ENCODE results near the gene STUM.

STUM gene

GRCh38 chr1:226625832-226626576 is 77.4 kb downstream of the STUM start:
- no peaks in the 10 kb centered on the region for H3K36me3 ChIP-seq (replicated peaks)
- no peak for DNase-seq
- no peak overlapping the region for H3K27ac ChIP-seq
- TF ChIP-seq, protein P1, sequence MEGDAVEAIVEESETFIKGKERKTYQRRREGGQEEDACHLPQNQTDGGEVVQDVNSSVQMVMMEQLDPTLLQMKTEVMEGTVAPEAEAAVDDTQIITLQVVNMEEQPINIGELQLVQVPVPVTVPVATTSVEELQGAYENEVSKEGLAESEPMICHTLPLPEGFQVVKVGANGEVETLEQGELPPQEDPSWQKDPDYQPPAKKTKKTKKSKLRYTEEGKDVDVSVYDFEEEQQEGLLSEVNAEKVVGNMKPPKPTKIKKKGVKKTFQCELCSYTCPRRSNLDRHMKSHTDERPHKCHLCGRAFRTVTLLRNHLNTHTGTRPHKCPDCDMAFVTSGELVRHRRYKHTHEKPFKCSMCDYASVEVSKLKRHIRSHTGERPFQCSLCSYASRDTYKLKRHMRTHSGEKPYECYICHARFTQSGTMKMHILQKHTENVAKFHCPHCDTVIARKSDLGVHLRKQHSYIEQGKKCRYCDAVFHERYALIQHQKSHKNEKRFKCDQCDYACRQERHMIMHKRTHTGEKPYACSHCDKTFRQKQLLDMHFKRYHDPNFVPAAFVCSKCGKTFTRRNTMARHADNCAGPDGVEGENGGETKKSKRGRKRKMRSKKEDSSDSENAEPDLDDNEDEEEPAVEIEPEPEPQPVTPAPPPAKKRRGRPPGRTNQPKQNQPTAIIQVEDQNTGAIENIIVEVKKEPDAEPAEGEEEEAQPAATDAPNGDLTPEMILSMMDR (IDR thresholded peaks at IDR 0.05; ENCODE audit: low read depth, low read length, missing control alignments) = no peak
- in situ Hi-C loops (cut with HindIII; ENCODE audit: low pct_ligation_motif_present, low sequenced_read_pairs) = loop anchor here (25.0 kb wide), 2 partner anchors 211 to 811 kb away; no protein-coding TSS in a partner anchor
- no peak overlapping the region for H3K4me3 ChIP-seq (ENCODE audit: low read depth, low read length)
- H3K27me3 ChIP-seq (replicated peaks) = no peaks in the 10 kb centered on the region

DNA sequence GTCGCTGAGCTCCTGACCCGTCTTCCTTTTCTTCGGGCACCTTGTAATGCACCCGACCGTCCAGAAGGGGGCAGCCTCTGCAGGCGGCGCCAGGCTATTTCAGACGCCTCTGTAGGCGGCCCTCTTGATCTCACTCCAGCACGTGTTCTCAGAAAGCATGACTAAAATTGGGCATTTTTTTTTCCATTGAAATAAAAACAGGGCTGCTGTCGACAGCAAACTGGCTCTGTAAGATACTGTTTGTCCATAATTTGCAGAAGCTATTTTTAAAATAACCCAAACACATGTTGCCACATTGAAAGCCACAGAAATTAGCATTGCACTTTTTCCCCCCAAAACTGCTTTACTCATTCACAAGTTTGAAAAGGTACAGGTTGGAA is 78.0 kb downstream of the STUM start:
- Histone ChIP-seq H3K36me3 (replicated peaks) (no peaks in the 10 kb centered on the region), H3K4me3 (ENCODE audit: low read depth, low read length) (no peak overlapping the region), H3K27ac (no peak overlapping the region), H3K27me3 (replicated peaks) (no peaks in the 10 kb centered on the region)
- in situ Hi-C loops (cut with HindIII; ENCODE audit: low pct_ligation_motif_present, low sequenced_read_pairs) = loop anchor here (25.0 kb wide), 2 partner anchors 211 to 811 kb away; no protein-coding TSS in a partner anchor
- TF ChIP-seq, protein P1 (IDR thresholded peaks at IDR 0.05; ENCODE audit: low read depth, low read length, missing control alignments) = peak; percentile 98
- DNase-seq = peak; percentile 61

GRCh38 chr1:226627050-226627755 is 78.6 kb downstream of the STUM start:
- TF ChIP-seq, protein P1 (IDR thresholded peaks at IDR 0.05; ENCODE audit: low read depth, low read length, missing control alignments) = no peak
- Histone ChIP-seq H3K27ac (no peak overlapping the region), H3K36me3 (replicated peaks) (no peaks in the 10 kb centered on the region), H3K27me3 (replicated peaks) (no peaks in the 10 kb centered on the region), H3K4me3 (ENCODE audit: low read depth, low read length) (no peak overlapping the region)
- DNase-seq = no peak
- in situ Hi-C loops (cut with HindIII; ENCODE audit: low pct_ligation_motif_present, low sequenced_read_pairs) = loop anchor here (25.0 kb wide), 2 partner anchors 210 to 810 kb away; no protein-coding TSS in a partner anchor

GRCh38 chr1:226627924-226628611 is 79.5 kb downstream of the STUM start:
- TF ChIP-seq, protein P1 (IDR thresholded peaks at IDR 0.05; ENCODE audit: low read depth, low read length, missing control alignments) = no peak
- DNase-seq = no peak
- Histone ChIP-seq H3K27me3 (replicated peaks) (no peaks in the 10 kb centered on the region), H3K4me3 (ENCODE audit: low read depth, low read length) (no peak overlapping the region), H3K36me3 (replicated peaks) (no peaks in the 10 kb centered on the region), H3K27ac (no peak overlapping the region)
- in situ Hi-C loops (cut with HindIII; ENCODE audit: low pct_ligation_motif_present, low sequenced_read_pairs) = loop anchor here (25.0 kb wide), 2 partner anchors 209 to 809 kb away; no protein-coding TSS in a partner anchor

GRCh38 chr1:226628612-226629155 is 80.1 kb downstream of the STUM start:
- TF ChIP-seq, protein P1 (IDR thresholded peaks at IDR 0.05; ENCODE audit: low read depth, low read length, missing control alignments) = no peak
- in situ Hi-C loops (cut with HindIII; ENCODE audit: low pct_ligation_motif_present, low sequenced_read_pairs) = loop anchor here (25.0 kb wide), 2 partner anchors 209 to 809 kb away; no protein-coding TSS in a partner anchor

More at GRCh38 chr1:226628612-226629155, 80.1 kb downstream of the STUM start:
- Histone ChIP-seq H3K36me3 (replicated peaks) (no peaks in the 10 kb centered on the region), H3K4me3 (ENCODE audit: low read depth, low read length) (no peak overlapping the region), H3K27ac (no peak overlapping the region), H3K27me3 (replicated peaks) (no peaks in the 10 kb centered on the region)
- DNase-seq = no peak

All from brain microvascular endothelial cell (primary cell).